IMR-90 (cell line): ENCODE measurements around the gene OTOG. TPM values are rescaled to one million over a fixed set of nuclear protein-coding genes. Genes with fewer than 3 reads are reported as not detected.

ENCODE experiments used
- ATAC-seq: fragments of 200-7000 bp; cut with Tn5 transposase; 2 replicates; pipeline ENCODE4 v1.9.1; 2020; ENCODE audit warnings: low read depth, mild to moderate bottlenecking, moderate library complexity
- BruUV-seq: library from RNA; stranded (reverse); fragments of 400-500 nt; replicated peaks from 2 replicates; lab custom pipeline; 2021; lab: Mats Ljungman, UMichigan
- CTCF ChIA-PET: fragments of 300-600 bp; formaldehyde crosslinking; extraction: SDS; loops from one replicate; lab custom pipeline; 2021; ENCODE audit warnings: antibody characterized with exemption; lab: Yijun Ruan, JAX
- POLR2A ChIA-PET: fragments of 300-600 bp; sonication (Branson Sonifier 250); formaldehyde crosslinking; loops from one replicate; lab custom pipeline; 2022; ENCODE audit warnings: antibody characterized with exemption; ENCODE audit not compliant: unreplicated experiment; lab: Charles Lee
- DNase-seq: peaks from one replicate; pipeline ENCODE4 v3.0.0; 2013
- H2AFZ ChIP-seq: replicated peaks from 2 replicates; pipeline ENCODE3; 2013; ENCODE audit warnings: low read length, mild to moderate bottlenecking; ENCODE audit not compliant: poor library complexity
- H2AK5ac ChIP-seq: 2 replicates; pipeline ENCODE4 v1.6.1; 2013; ENCODE audit warnings: low read depth, low read length, inconsistent platforms
- H2AK9ac ChIP-seq: replicated peaks from 2 replicates; pipeline ENCODE3; 2013; ENCODE audit warnings: mild to moderate bottlenecking, low read depth, low read length, moderate library complexity; ENCODE audit not compliant: poor library complexity
- H2BK120ac ChIP-seq: 2 replicates; pipeline ENCODE4 v1.6.1; 2013; ENCODE audit warnings: low read depth, low read length, inconsistent platforms
- H2BK15ac ChIP-seq: 3 replicates; pipeline ENCODE4 v1.6.1; 2013; ENCODE audit warnings: low read depth, low read length, inconsistent platforms
- H2BK20ac ChIP-seq: 2 replicates; pipeline ENCODE4 v1.6.1; 2013; ENCODE audit warnings: low read depth, mild to moderate bottlenecking, inconsistent platforms, low read length, moderate library complexity
- H2BK5ac ChIP-seq: 2 replicates; pipeline ENCODE4 v1.6.1; 2013; ENCODE audit warnings: mild to moderate bottlenecking, low read depth, low read length, inconsistent platforms; ENCODE audit not compliant: poor library complexity, severe bottlenecking
- H3K14ac ChIP-seq: replicated peaks from 2 replicates; pipeline ENCODE4 v1.6.1; 2013; ENCODE audit warnings: low read depth, low read length, inconsistent platforms
- H3K18ac ChIP-seq: 2 replicates; pipeline ENCODE4 v1.6.1; 2013; ENCODE audit warnings: low read depth, low read length, control low read depth
- H3K23ac ChIP-seq: 2 replicates; pipeline ENCODE4 v1.6.1; 2013; ENCODE audit warnings: low read depth, low read length, inconsistent platforms
- H3K27ac ChIP-seq: 2 replicates; pipeline ENCODE4 v1.5.1; 2013; ENCODE audit warnings: mild to moderate bottlenecking, control low read depth, low read length; ENCODE audit not compliant: insufficient read depth
- H3K27me3 ChIP-seq: 2 replicates; pipeline ENCODE4 v1.6.1; 2013; ENCODE audit warnings: low read length; ENCODE audit not compliant: control insufficient read depth, insufficient read depth
- H3K36me3 ChIP-seq: 2 replicates; pipeline ENCODE4 v1.6.1; 2013; ENCODE audit warnings: low read length, mixed read lengths; ENCODE audit not compliant: control insufficient read depth, insufficient read depth
- H3K4ac ChIP-seq: 2 replicates; pipeline ENCODE4 v1.6.1; 2013; ENCODE audit warnings: low read depth, low read length, inconsistent platforms
- H3K4me1 ChIP-seq: 2 replicates; pipeline ENCODE4 v1.6.1; 2013; ENCODE audit warnings: low read length, mixed read lengths; ENCODE audit not compliant: control insufficient read depth, insufficient read depth
- H3K4me2 ChIP-seq: 2 replicates; pipeline ENCODE4 v1.6.1; 2013; ENCODE audit warnings: low read depth, mild to moderate bottlenecking, control low read depth, low read length, moderate library complexity
- H3K4me3 ChIP-seq: 2 replicates; pipeline ENCODE4 v1.5.1; 2013; ENCODE audit warnings: low read depth, mild to moderate bottlenecking, control low read depth, low read length, moderate library complexity; ENCODE audit not compliant: insufficient read depth
- H3K56ac ChIP-seq: 2 replicates; pipeline ENCODE4 v1.6.1; 2013; ENCODE audit warnings: low read length, inconsistent platforms; ENCODE audit not compliant: insufficient read depth; ENCODE audit errors: extremely low read depth
- H3K79me1 ChIP-seq, 2 experiments: 2 replicates each; pipeline ENCODE4 v1.6.1; 2013; ENCODE audit warnings: low read length in 2 of 2, inconsistent platforms in 1 of 2, low read depth in 1 of 2
- H3K9ac ChIP-seq: 2 replicates; pipeline ENCODE4 v1.6.1; 2013; ENCODE audit warnings: low read depth, low read length, control low read depth
- H3K9me1 ChIP-seq: 2 replicates; pipeline ENCODE4 v1.6.1; 2013; ENCODE audit warnings: low read length, inconsistent platforms; ENCODE audit not compliant: insufficient read depth
- H3K9me3 ChIP-seq: 2 replicates; pipeline ENCODE4 v1.6.1; 2013; ENCODE audit warnings: low read length; ENCODE audit not compliant: control insufficient read depth, insufficient read depth
- H4K20me1 ChIP-seq: 2 replicates; pipeline ENCODE4 v1.6.1; 2013; ENCODE audit warnings: low read length, inconsistent platforms; ENCODE audit not compliant: insufficient read depth
- H4K5ac ChIP-seq: 2 replicates; pipeline ENCODE4 v1.6.1; 2013; ENCODE audit warnings: mild to moderate bottlenecking, low read depth, low read length, control low read depth
- H4K8ac ChIP-seq, 2 experiments: 2 replicates each; pipeline ENCODE4 v1.6.1; 2013; ENCODE audit warnings: low read depth in 2 of 2, low read length in 2 of 2, control low read depth in 1 of 2, inconsistent platforms in 1 of 2
- H4K91ac ChIP-seq: 2 replicates; pipeline ENCODE4 v1.6.1; 2013; ENCODE audit warnings: low read depth, low read length, inconsistent platforms; ENCODE audit not compliant: insufficient read depth
- CHD1 ChIP-seq: IDR thresholded peaks from 2 replicates; pipeline ENCODE4 v1.6.1; 2012; ENCODE audit warnings: low read depth, low read length, improper control_type of control experiment
- MXI1 ChIP-seq: IDR thresholded peaks from 2 replicates; pipeline ENCODE4 v1.6.1; 2012; ENCODE audit warnings: low read depth, mild to moderate bottlenecking, low read length, moderate library complexity, borderline replicate concordance
- RFX5 ChIP-seq: IDR thresholded peaks from 2 replicates; pipeline ENCODE4 v1.8.0; 2012; ENCODE audit warnings: low read depth, mild to moderate bottlenecking, low read length, moderate library complexity
- USF2 ChIP-seq: fragments of 150-350 bp; IDR thresholded peaks from 2 replicates; pipeline ENCODE4 v1.6.1; 2017; ENCODE audit warnings: mild to moderate bottlenecking, antibody characterized with exemption, low read length, low read depth
- WGBS, 2 experiments: methylation state at CpG; one replicate each; pipeline versions ENCODE4 v1.1.5 to v1.1.7; 2013; ENCODE audit warnings: missing lambda C conversion rate in 2 of 2; ENCODE audit not compliant: insufficient read length in 1 of 2; ENCODE audit errors: extremely low coverage in 2 of 2; 5-methylcytosine and 5-hydroxymethylcytosine counted together
- dilution Hi-C: fragments of 300-500 bp; cut with HindIII; formaldehyde crosslinking; loops from one replicate; pipeline ENCODE4 v1.14.3; 2018; ENCODE audit warnings: low sequenced_read_pairs; ENCODE audit not compliant: unreplicated experiment
- in situ Hi-C: fragments of 300-500 bp; cut with MboI; formaldehyde crosslinking; loops from 3 replicates; pipeline ENCODE4 v1.14.3; 2019; ENCODE audit warnings: low sequenced_read_pairs, inconsistent platforms, mixed read lengths
- intact Hi-C: fragments of 100-400 bp; cut with micrococcal nuclease; formaldehyde crosslinking; loops from 2 replicates; pipeline ENCODE4 v1.10.0; 2022
- polyA plus RNA-seq, 3 experiments: library from polyadenylated mRNA; depleted of rRNA; stranded (reverse); fragments of >200 nt; gene quantifications; 2 replicates each; pipeline ENCODE4 v1.2.3, GENCODE V29; 2012; ENCODE audit warnings: low replicate concordance in 1 of 3
- total RNA-seq: library from RNA; depleted of rRNA; stranded (reverse); fragments of >200 nt; gene quantifications from 2 replicates; pipeline ENCODE4 v1.2.3, GENCODE V29; 2012

The OTOG gene
- total and polyA plus RNA-seq, 2 of the 4 experiments (the other 2 are of a cell fraction) = not detected

GRCh38 chr11:17528906-17529843, 17.9 kb upstream of the OTOG start:
- H4K20me1 ChIP-seq = no peaks in the 10 kb centered on the region
- 40% methylated on average over 2 of the region's 14 CpGs; no CpG with 5 or more reads in 1 of the 2 experiments for WGBS, 2 experiments
- no TSS peak for BruUV-seq

More at GRCh38 chr11:17528906-17529843, 17.9 kb upstream of the OTOG start:
- ChIA-PET POLR2A (no interaction called here), CTCF (interaction anchor here (1.3 to 2.0 kb wide), 2 partner anchors 10 to 145 kb away, joined by 7 to 8 read pairs; no protein-coding TSS in a partner anchor)
- Histone ChIP-seq H3K4me3 (no peak overlapping the region), H2AK9ac (no peak overlapping the region), H3K9me1 (no peaks in the 10 kb centered on the region), H3K36me3 (no peaks in the 10 kb centered on the region), H3K9me3 (no peaks in the 10 kb centered on the region), H3K27me3 (peaks cover 13% of the 10 kb centered on the region; the same call in 1 of the 2 replicates), H4K91ac (no peak overlapping the region), H2AFZ (no peak overlapping the region), H2BK20ac (no peak overlapping the region), H2BK15ac (no peak overlapping the region), H3K4me1 (no peaks in the 10 kb centered on the region), H2BK120ac (no peak overlapping the region), H3K79me1 (no peaks in the 10 kb centered on the region), H3K14ac (no peak overlapping the region), H3K18ac (no peak overlapping the region), H4K5ac (no peak overlapping the region), H2BK5ac (no peak overlapping the region), H3K56ac (no peak overlapping the region), H3K9ac (no peak overlapping the region), H3K27ac (no peak overlapping the region), H4K8ac (no peak overlapping the region), H3K4me2 (no peak overlapping the region), H3K4ac (no peak overlapping the region), H2AK5ac (no peak overlapping the region), H3K23ac (no peak overlapping the region)
- dilution Hi-C loops = no loop called here
- ATAC-seq = no peak
- no peak for TF ChIP-seq CHD1
- no peak for TF ChIP-seq RFX5
- TF ChIP-seq MXI1 = no peak
- TF ChIP-seq USF2 = no peak
- DNase-seq = no peak
- intact Hi-C loops = loop anchor here (1.0 kb wide), 3 partner anchors 25 to 299 kb away; no protein-coding TSS in a partner anchor
- in situ Hi-C loops = no loop called here
